ENCODE measurements around the gene FCSK. TPM values are rescaled to one million over a fixed set of nuclear protein-coding genes. Genes with fewer than 3 reads are reported as not detected.

Gene FCSK
- total RNA-seq, 1 donor from 2014 or later, result 12.0 TPM

DNA sequence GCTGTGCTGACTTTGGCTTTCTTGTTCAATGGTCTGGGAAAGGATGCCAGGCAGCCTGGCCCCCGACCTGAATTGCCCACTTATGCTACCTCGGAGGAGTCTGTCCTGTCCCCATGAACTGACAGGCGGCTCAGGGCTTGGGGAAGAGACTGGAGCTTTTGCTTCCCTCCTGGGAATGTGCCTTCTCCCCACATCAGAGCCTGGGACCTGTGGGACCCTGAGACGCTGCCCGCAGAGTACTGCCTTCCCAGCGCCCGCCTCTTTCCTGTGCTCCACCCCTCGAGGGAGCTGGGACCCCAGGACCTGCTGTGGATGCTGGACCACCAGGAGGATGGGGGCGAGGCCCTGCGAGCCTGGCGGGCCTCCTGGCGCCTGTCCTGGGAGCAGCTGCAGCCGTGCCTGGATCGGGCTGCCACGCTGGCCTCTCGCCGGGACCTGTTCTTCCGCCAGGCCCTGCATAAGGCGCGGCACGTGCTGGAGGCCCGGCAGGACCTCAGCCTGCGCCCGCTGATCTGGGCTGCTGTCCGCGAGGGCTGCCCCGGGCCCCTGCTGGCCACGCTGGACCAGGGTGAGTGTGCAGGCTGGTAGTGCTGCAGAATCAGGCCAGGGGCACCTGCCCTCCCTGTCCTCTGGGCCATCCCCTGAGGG lies 18.5 kb downstream of the FCSK start:
- no peaks in the 10 kb centered on the region for H3K27me3 ChIP-seq (ENCODE audit: insufficient read depth, low read length)
- peaks cover 10% of the 10 kb centered on the region for H3K4me1 ChIP-seq (ENCODE audit: insufficient read depth, low read length)
- no peak overlapping the region for H3K4me3 ChIP-seq (ENCODE audit: insufficient read depth, low read depth, low read length)
- H2AFZ ChIP-seq (ENCODE audit: low read depth, low read length), result no peak overlapping the region
- DNase-seq (ENCODE audit: low read depth) (no peak), FAIRE-seq (no peak)
- H3K4me2 ChIP-seq (ENCODE audit: low read length), result no peak overlapping the region
- peaks cover 14% of the 10 kb centered on the region for H3K36me3 Mint-ChIP-seq (ENCODE audit: low read depth, unreplicated experiment)
- no peak overlapping the region for H3K27ac ChIP-seq (ENCODE audit: low read depth, low read length)
- H3K4me1 Mint-ChIP-seq (ENCODE audit: low read depth, unreplicated experiment), result peaks cover 18% of the 10 kb centered on the region
- H4K20me1 ChIP-seq (ENCODE audit: insufficient read depth, low read length), result no peaks in the 10 kb centered on the region
- no peaks in the 10 kb centered on the region for H3K36me3 ChIP-seq (ENCODE audit: insufficient read depth, low read length)
- H3K9me3 ChIP-seq (ENCODE audit: insufficient read depth, low read depth, low read length), result no peaks in the 10 kb centered on the region
- H3K9ac ChIP-seq (ENCODE audit: low read length), result no peak overlapping the region
- no peak for TF ChIP-seq EZH2 (IDR thresholded peaks at IDR 0.05; ENCODE audit: insufficient read depth, low read length)
- TF ChIP-seq, protein P1, sequence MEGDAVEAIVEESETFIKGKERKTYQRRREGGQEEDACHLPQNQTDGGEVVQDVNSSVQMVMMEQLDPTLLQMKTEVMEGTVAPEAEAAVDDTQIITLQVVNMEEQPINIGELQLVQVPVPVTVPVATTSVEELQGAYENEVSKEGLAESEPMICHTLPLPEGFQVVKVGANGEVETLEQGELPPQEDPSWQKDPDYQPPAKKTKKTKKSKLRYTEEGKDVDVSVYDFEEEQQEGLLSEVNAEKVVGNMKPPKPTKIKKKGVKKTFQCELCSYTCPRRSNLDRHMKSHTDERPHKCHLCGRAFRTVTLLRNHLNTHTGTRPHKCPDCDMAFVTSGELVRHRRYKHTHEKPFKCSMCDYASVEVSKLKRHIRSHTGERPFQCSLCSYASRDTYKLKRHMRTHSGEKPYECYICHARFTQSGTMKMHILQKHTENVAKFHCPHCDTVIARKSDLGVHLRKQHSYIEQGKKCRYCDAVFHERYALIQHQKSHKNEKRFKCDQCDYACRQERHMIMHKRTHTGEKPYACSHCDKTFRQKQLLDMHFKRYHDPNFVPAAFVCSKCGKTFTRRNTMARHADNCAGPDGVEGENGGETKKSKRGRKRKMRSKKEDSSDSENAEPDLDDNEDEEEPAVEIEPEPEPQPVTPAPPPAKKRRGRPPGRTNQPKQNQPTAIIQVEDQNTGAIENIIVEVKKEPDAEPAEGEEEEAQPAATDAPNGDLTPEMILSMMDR (IDR thresholded peaks at IDR 0.05; ENCODE audit: insufficient read depth, low read depth, low read length), result no peak
- no peaks in the 10 kb centered on the region for H3K9me3 Mint-ChIP-seq (ENCODE audit: unreplicated experiment)
- H3K27me3 Mint-ChIP-seq (ENCODE audit: low read depth, unreplicated experiment), result peaks cover 2% of the 10 kb centered on the region
- H3K4me3 Mint-ChIP-seq (ENCODE audit: unreplicated experiment), result no peak overlapping the region
- H3K27ac Mint-ChIP-seq (ENCODE audit: unreplicated experiment), result no peak overlapping the region
- H3K79me2 ChIP-seq (ENCODE audit: insufficient read depth, low read length), result no peaks in the 10 kb centered on the region

DNA sequence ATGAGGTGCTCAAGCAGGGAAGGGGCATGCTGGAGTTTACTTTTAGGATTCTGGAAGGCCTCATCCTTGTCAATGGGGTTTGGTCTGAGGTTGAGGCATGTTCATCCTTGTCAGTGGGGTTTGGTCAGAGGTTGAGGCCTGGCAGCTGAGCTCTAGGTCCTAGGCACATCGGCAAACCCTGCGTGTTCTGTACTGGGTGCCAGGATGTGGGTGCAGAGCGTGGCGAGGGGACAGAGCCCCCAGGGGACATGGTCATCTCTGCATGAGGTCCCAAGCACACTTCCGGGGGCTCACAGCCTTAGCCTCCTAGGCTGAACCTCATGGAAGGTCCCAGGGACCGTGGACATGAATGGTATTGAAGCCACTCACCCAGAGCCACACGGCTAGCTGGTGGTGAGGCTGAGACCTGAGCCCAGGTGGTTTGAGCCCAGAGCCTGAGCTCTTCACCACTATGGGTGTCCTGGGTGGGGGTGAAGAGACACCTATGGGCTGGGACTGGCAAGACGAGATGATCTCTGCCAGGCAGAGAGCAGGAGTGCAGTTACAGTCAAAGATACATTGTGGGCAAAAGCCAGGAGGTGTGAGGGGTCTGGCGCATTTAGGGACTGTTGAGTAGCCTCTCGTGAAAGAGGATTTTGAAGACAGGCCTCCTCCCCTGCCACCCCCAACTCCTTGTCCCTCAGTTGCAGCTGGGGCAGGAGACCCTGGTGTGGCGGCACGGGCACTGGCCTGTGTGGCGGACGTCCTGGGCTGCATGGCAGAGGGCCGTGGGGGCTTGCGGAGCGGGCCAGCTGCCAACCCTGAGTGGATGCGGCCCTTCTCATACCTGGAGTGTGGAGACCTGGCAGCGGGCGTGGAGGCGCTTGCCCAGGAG lies 19.3 kb downstream of the FCSK start:
- Histone ChIP-seq H3K4me1 (ENCODE audit: insufficient read depth, low read length) (peaks cover 10% of the 10 kb centered on the region), H4K20me1 (ENCODE audit: insufficient read depth, low read length) (no peaks in the 10 kb centered on the region), H3K4me2 (ENCODE audit: low read length) (no peak overlapping the region), H3K9ac (ENCODE audit: low read length) (no peak overlapping the region), H3K36me3 (ENCODE audit: insufficient read depth, low read length) (no peaks in the 10 kb centered on the region), H3K9me3 (ENCODE audit: insufficient read depth, low read depth, low read length) (no peaks in the 10 kb centered on the region), H3K4me3 (ENCODE audit: insufficient read depth, low read depth, low read length) (no peak overlapping the region), H2AFZ (ENCODE audit: low read depth, low read length) (no peak overlapping the region), H3K27ac (ENCODE audit: low read depth, low read length) (no peak overlapping the region), H3K79me2 (ENCODE audit: insufficient read depth, low read length) (no peaks in the 10 kb centered on the region), H3K27me3 (ENCODE audit: insufficient read depth, low read length) (no peaks in the 10 kb centered on the region)
- DNase-seq (ENCODE audit: low read depth) (no peak), FAIRE-seq (no peak)
- peaks cover 11% of the 10 kb centered on the region for H3K36me3 Mint-ChIP-seq (ENCODE audit: low read depth, unreplicated experiment)
- H3K9me3 Mint-ChIP-seq (ENCODE audit: unreplicated experiment), result no peaks in the 10 kb centered on the region
- no peak overlapping the region for H3K4me3 Mint-ChIP-seq (ENCODE audit: unreplicated experiment)
- H3K4me1 Mint-ChIP-seq (ENCODE audit: low read depth, unreplicated experiment), result peaks cover 18% of the 10 kb centered on the region
- H3K27me3 Mint-ChIP-seq (ENCODE audit: low read depth, unreplicated experiment), result no peaks in the 10 kb centered on the region
- H3K27ac Mint-ChIP-seq (ENCODE audit: unreplicated experiment), result no peak overlapping the region
- no peak for TF ChIP-seq EZH2 (IDR thresholded peaks at IDR 0.05; ENCODE audit: insufficient read depth, low read length)
- TF ChIP-seq, protein P1 (IDR thresholded peaks at IDR 0.05; ENCODE audit: insufficient read depth, low read depth, low read length), result no peak
